KMS-11 (cell line): ENCODE results near the gene STMND1.

Experiments
- H2AFZ ChIP-seq: fragments of 200-600 bp; sonication (generic); 2 replicates; pipeline ENCODE4 v1.6.1; 2016; ENCODE audit warnings: antibody characterized with exemption, mixed run types, low read depth
- H3K27ac ChIP-seq: fragments of 200-600 bp; sonication (generic); 2 replicates; pipeline ENCODE4 v1.6.1; 2016; ENCODE audit warnings: mild to moderate bottlenecking, mixed run types
- H3K27me3 ChIP-seq: fragments of 200-600 bp; sonication (generic); 2 replicates; pipeline ENCODE4 v1.6.1; 2017; ENCODE audit warnings: mild to moderate bottlenecking, low read depth, mixed run types, moderate library complexity; ENCODE audit not compliant: insufficient read depth
- H3K36me3 ChIP-seq: fragments of 200-600 bp; sonication (generic); 2 replicates; pipeline ENCODE4 v1.6.1; 2017; ENCODE audit warnings: mild to moderate bottlenecking, mixed run types; ENCODE audit not compliant: insufficient read depth
- H3K4me1 ChIP-seq: fragments of 200-600 bp; sonication (generic); 2 replicates; pipeline ENCODE4 v1.6.1; 2016; ENCODE audit warnings: mild to moderate bottlenecking, low read depth, mixed run types; ENCODE audit not compliant: poor library complexity, severe bottlenecking
- H3K4me2 ChIP-seq: fragments of 200-600 bp; sonication (generic); 2 replicates; pipeline ENCODE4 v1.7.0; 2016; ENCODE audit warnings: mild to moderate bottlenecking, mixed run types
- H3K4me3 ChIP-seq: fragments of 200-600 bp; sonication (generic); IDR thresholded peaks from 2 replicates; pipeline ENCODE4 v1.6.1; 2017; ENCODE audit warnings: low read depth, low read length, mixed read lengths; ENCODE audit not compliant: insufficient read depth
- H3K79me2 ChIP-seq: fragments of 200-600 bp; sonication (generic); 2 replicates; pipeline ENCODE4 v1.6.1; 2016; ENCODE audit warnings: low read depth, mixed run types; ENCODE audit not compliant: insufficient read depth
- H3K9ac ChIP-seq: fragments of 200-600 bp; sonication (generic); 2 replicates; pipeline ENCODE4 v1.6.1; 2016; ENCODE audit warnings: mild to moderate bottlenecking, mixed run types
- H4K20me1 ChIP-seq: fragments of 200-600 bp; sonication (generic); 2 replicates; pipeline ENCODE4 v1.6.1; 2016; ENCODE audit warnings: mild to moderate bottlenecking, mixed run types; ENCODE audit not compliant: insufficient read depth
- CTCF ChIP-seq: fragments of 200-600 bp; sonication (generic); conservative IDR thresholded peaks from 2 replicates; pipeline ENCODE4 v1.6.1; 2017; ENCODE audit warnings: low read depth, mild to moderate bottlenecking, antibody characterized with exemption, low read length, moderate library complexity, mixed read lengths

The STMND1 gene

GRCh38 chr6:17101422-17102257, at the start of gene STMND1:
Gene STMND1, plus strand, starts transcription at chr6:17102050. Its CDS starts 208 bp downstream, at chr6:17102258.
- no peaks in the 10 kb centered on the region for H4K20me1 ChIP-seq
- H3K9ac ChIP-seq: no peak within 1 kb of the TSS
- no peak within 1 kb of the TSS for H3K4me2 ChIP-seq
- no peaks in the 10 kb centered on the region for H3K79me2 ChIP-seq
- no peak within 1 kb of the TSS for H3K27ac ChIP-seq
- H3K27me3 ChIP-seq: no peaks in the 10 kb centered on the region
- TF ChIP-seq CTCF: no peak
- H2AFZ ChIP-seq: no peak within 1 kb of the TSS
- no peaks in the 10 kb centered on the region for H3K4me1 ChIP-seq
- H3K36me3 ChIP-seq: no peaks in the 10 kb centered on the region
- H3K4me3 ChIP-seq: no peak within 1 kb of the TSS

- H4K20me1 ChIP-seq: no peaks in the 10 kb centered on the region
- H3K36me3 ChIP-seq: no peaks in the 10 kb centered on the region
- H2AFZ ChIP-seq: no peak overlapping the region
- no peaks in the 10 kb centered on the region for H3K27me3 ChIP-seq
- TF ChIP-seq CTCF: no peak
- no peak overlapping the region for H3K4me3 ChIP-seq
- H3K9ac ChIP-seq: no peak overlapping the region
- H3K79me2 ChIP-seq: no peaks in the 10 kb centered on the region
- no peak overlapping the region for H3K27ac ChIP-seq
- H3K4me2 ChIP-seq: no peak overlapping the region
- H3K4me1 ChIP-seq: no peaks in the 10 kb centered on the region
These were observed 47.2 kb upstream of the STMND1 start for GRCh38 chr6:17054647-17055046.

DNA sequence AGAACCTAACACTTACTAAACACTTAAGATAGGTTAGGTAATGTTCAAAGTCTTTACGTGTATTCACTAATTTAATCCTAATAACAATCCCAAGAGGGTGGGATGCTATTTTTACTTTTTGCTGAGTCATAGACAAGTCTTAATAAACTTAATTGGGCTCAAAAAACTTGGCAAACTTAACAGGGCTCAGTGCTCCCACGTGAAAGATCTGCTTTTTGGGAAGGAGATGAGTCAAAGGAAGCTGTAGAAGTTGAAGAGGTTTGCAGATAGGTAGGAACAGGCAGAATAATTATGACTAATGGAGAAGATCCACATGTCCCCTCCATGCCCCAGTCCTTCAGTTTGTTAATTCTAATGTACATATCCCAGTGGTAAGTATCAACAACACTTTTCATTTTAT, 44.5 kb upstream of the STMND1 start:
- H2AFZ ChIP-seq: no peak overlapping the region
- no peaks in the 10 kb centered on the region for H3K79me2 ChIP-seq
- H3K36me3 ChIP-seq: no peaks in the 10 kb centered on the region
- H3K9ac ChIP-seq: no peak overlapping the region
- H3K27me3 ChIP-seq: no peaks in the 10 kb centered on the region
- no peak for TF ChIP-seq CTCF
- no peaks in the 10 kb centered on the region for H3K4me1 ChIP-seq
- no peak overlapping the region for H3K4me3 ChIP-seq
- no peak overlapping the region for H3K4me2 ChIP-seq
- H3K27ac ChIP-seq: no peak overlapping the region
- no peaks in the 10 kb centered on the region for H4K20me1 ChIP-seq

GRCh38 chr6:17058550-17058949, 43.3 kb upstream of the STMND1 start:
- H4K20me1 ChIP-seq: no peaks in the 10 kb centered on the region
- H3K27ac ChIP-seq: no peak overlapping the region
- H3K79me2 ChIP-seq: no peaks in the 10 kb centered on the region
- no peaks in the 10 kb centered on the region for H3K36me3 ChIP-seq
- no peak for TF ChIP-seq CTCF
- H2AFZ ChIP-seq: no peak overlapping the region
- no peak overlapping the region for H3K4me2 ChIP-seq
- H3K4me3 ChIP-seq: no peak overlapping the region
- no peaks in the 10 kb centered on the region for H3K27me3 ChIP-seq
- no peak overlapping the region for H3K9ac ChIP-seq
- H3K4me1 ChIP-seq: no peaks in the 10 kb centered on the region
